ENCODE measurements around the gene LSM14B. TPM values are rescaled to one million over a fixed set of nuclear protein-coding genes. Genes with fewer than 3 reads are reported as not detected.

The LSM14B gene
- total RNA-seq, 1 experiment from 2014 or later: 61.5 TPM

GRCh38 chr20:62134735-62135231 lies 12.5 kb downstream of the LSM14B start:
- H3K36me3 ChIP-seq (ENCODE audit: low read depth): peaks cover 50% of the 10 kb centered on the region
- H3K9me3 ChIP-seq (ENCODE audit: insufficient read depth, low read depth): no peaks in the 10 kb centered on the region
- H3K4me3 ChIP-seq: no peak overlapping the region
- peaks cover 53% of the 10 kb centered on the region for H3F3A ChIP-seq (ENCODE audit: insufficient read depth, low read depth)
- peaks cover 8% of the 10 kb centered on the region for H3K79me2 ChIP-seq (ENCODE audit: low read depth)
- no peak overlapping the region for H3K27ac ChIP-seq
- ChIA-PET CTCF (interaction anchor here (0.6 kb wide), 1 partner anchor 95 kb away, joined by 4 read pairs; no protein-coding TSS in a partner anchor), POLR2A (ENCODE audit: unreplicated experiment) (no interaction called here)
- no peaks in the 10 kb centered on the region for H3K9me2 ChIP-seq (ENCODE audit: insufficient read depth)
- H3K27me3 ChIP-seq (ENCODE audit: insufficient read depth, low read depth): no peaks in the 10 kb centered on the region
- H4K20me1 ChIP-seq (ENCODE audit: insufficient read depth): peaks cover 44% of the 10 kb centered on the region
- DNase-seq: no peak
- no peaks in the 10 kb centered on the region for H3K4me1 ChIP-seq (replicated peaks; ENCODE audit: insufficient read depth)
- intact Hi-C loops (cut with micrococcal nuclease; ENCODE audit: unreplicated experiment): loop anchor here (5.0 kb wide), 2 partner anchors 72 to 273 kb away; partner anchors contain the start of gene CABLES2
- no peak overlapping the region for H3K4me2 ChIP-seq
- no peak for TF ChIP-seq EZH2 (IDR thresholded peaks at IDR 0.05; ENCODE audit: low read depth)
- TF ChIP-seq CTCF (conservative IDR thresholded peaks at IDR 0.05): no peak
- BruUV-seq (replicated peaks): no TSS peak
- no peak overlapping the region for H2AFZ ChIP-seq

GRCh38 chr20:62135573-62136266 lies 13.4 kb downstream of the LSM14B start:
- ChIA-PET CTCF (interaction anchor here (0.6 to 1.1 kb wide), 2 partner anchors 121 to 124 kb away, joined by 3 read pairs; no protein-coding TSS in a partner anchor), POLR2A (ENCODE audit: unreplicated experiment) (interaction anchor here (0.8 kb wide), 1 partner anchor 73 kb away, joined by 10 read pairs; no protein-coding TSS in a partner anchor)
- no peak for TF ChIP-seq CTCF (conservative IDR thresholded peaks at IDR 0.05)
- TF ChIP-seq EZH2 (IDR thresholded peaks at IDR 0.05; ENCODE audit: low read depth): no peak

GRCh38 chr20:62136283-62137091 lies 14.2 kb downstream of the LSM14B start:
- CTCF ChIA-PET: interaction anchor here (0.6 to 1.1 kb wide), 2 partner anchors 120 to 125 kb away, joined by 3 read pairs; no protein-coding TSS in a partner anchor
- Histone ChIP-seq H3K4me2 (no peak overlapping the region), H3K9me3 (ENCODE audit: insufficient read depth, low read depth) (no peaks in the 10 kb centered on the region), H3F3A (ENCODE audit: insufficient read depth, low read depth) (peaks cover 53% of the 10 kb centered on the region), H3K27ac (no peak overlapping the region), H3K4me1 (replicated peaks; ENCODE audit: insufficient read depth) (peaks cover 10% of the 10 kb centered on the region), H3K36me3 (ENCODE audit: low read depth) (peaks cover 50% of the 10 kb centered on the region), H3K27me3 (ENCODE audit: insufficient read depth, low read depth) (no peaks in the 10 kb centered on the region), H4K20me1 (ENCODE audit: insufficient read depth) (peaks cover 61% of the 10 kb centered on the region), H3K79me2 (ENCODE audit: low read depth) (peaks cover 25% of the 10 kb centered on the region), H2AFZ (no peak overlapping the region), H3K9me2 (ENCODE audit: insufficient read depth) (no peaks in the 10 kb centered on the region), H3K4me3 (no peak overlapping the region)
- intact Hi-C loops (cut with micrococcal nuclease; ENCODE audit: unreplicated experiment): loop anchor here (1.0 to 5.0 kb wide), 3 partner anchors 74 to 271 kb away; partner anchors contain the start of gene CABLES2
- DNase-seq: peak; percentile 64 to 68
- TF ChIP-seq CTCF (conservative IDR thresholded peaks at IDR 0.05): peak; percentile 92
- TF ChIP-seq EZH2 (IDR thresholded peaks at IDR 0.05; ENCODE audit: low read depth): no peak
- BruUV-seq (replicated peaks): no TSS peak
- POLR2A ChIA-PET (ENCODE audit: unreplicated experiment): interaction anchor here (0.8 kb wide), 1 partner anchor 74 kb away, joined by 10 read pairs; no protein-coding TSS in a partner anchor

More at GRCh38 chr20:62135573-62136266, 13.4 kb downstream of the LSM14B start:
- no peak for DNase-seq
- no TSS peak for BruUV-seq (replicated peaks)
- H3K9me2 ChIP-seq (ENCODE audit: insufficient read depth): no peaks in the 10 kb centered on the region
- H3K9me3 ChIP-seq (ENCODE audit: insufficient read depth, low read depth): no peaks in the 10 kb centered on the region
- H2AFZ ChIP-seq: no peak overlapping the region
- no peaks in the 10 kb centered on the region for H3K27me3 ChIP-seq (ENCODE audit: insufficient read depth, low read depth)
- intact Hi-C loops (cut with micrococcal nuclease; ENCODE audit: unreplicated experiment): loop anchor here (5.0 kb wide), 2 partner anchors 73 to 272 kb away; partner anchors contain the start of gene CABLES2
- no peak overlapping the region for H3K4me2 ChIP-seq
- peaks cover 53% of the 10 kb centered on the region for H3F3A ChIP-seq (ENCODE audit: insufficient read depth, low read depth)
- no peak overlapping the region for H3K4me3 ChIP-seq
- peaks cover 52% of the 10 kb centered on the region for H3K36me3 ChIP-seq (ENCODE audit: low read depth)
- H3K4me1 ChIP-seq (replicated peaks; ENCODE audit: insufficient read depth): peaks cover 2% of the 10 kb centered on the region; the same call in 1 of the 2 replicates
- H4K20me1 ChIP-seq (ENCODE audit: insufficient read depth): peaks cover 54% of the 10 kb centered on the region
- H3K27ac ChIP-seq: no peak overlapping the region
- peaks cover 18% of the 10 kb centered on the region for H3K79me2 ChIP-seq (ENCODE audit: low read depth)
